IMR-90 (cell line): ENCODE results near the gene FNDC3B.

ENCODE experiments used
- BHLHE40 ChIP-seq: fragments of 150-350 bp; IDR thresholded peaks from 2 replicates; pipeline ENCODE4 v1.6.1; 2016; ENCODE audit warnings: mild to moderate bottlenecking, low read depth, low read length
- CEBPB ChIP-seq: IDR thresholded peaks from 2 replicates; pipeline ENCODE4 v1.6.1; 2012; ENCODE audit warnings: low read depth, low read length, improper control_type of control experiment
- CHD1 ChIP-seq: IDR thresholded peaks from 2 replicates; pipeline ENCODE4 v1.6.1; 2012; ENCODE audit warnings: low read depth, low read length, improper control_type of control experiment
- CTCF ChIP-seq: conservative IDR thresholded peaks from 2 replicates; pipeline ENCODE4 v1.5.1; 2012; ENCODE audit warnings: mild to moderate bottlenecking, low read depth, low read length, improper control_type of control experiment
- MAFK ChIP-seq: IDR thresholded peaks from 2 replicates; pipeline ENCODE4 v1.6.1; 2012; ENCODE audit warnings: low read depth, low read length, improper control_type of control experiment
- MAZ ChIP-seq: IDR thresholded peaks from 2 replicates; pipeline ENCODE4 v1.6.1; 2012; ENCODE audit warnings: low read depth, mild to moderate bottlenecking, low read length, improper control_type of control experiment, moderate library complexity, borderline replicate concordance
- MXI1 ChIP-seq: IDR thresholded peaks from 2 replicates; pipeline ENCODE4 v1.6.1; 2012; ENCODE audit warnings: low read depth, mild to moderate bottlenecking, low read length, moderate library complexity, borderline replicate concordance
- POLR2A ChIP-seq: IDR thresholded peaks from 2 replicates; pipeline ENCODE4 v1.6.1; 2012; ENCODE audit warnings: mild to moderate bottlenecking, low read depth, low read length
- RCOR1 ChIP-seq: IDR thresholded peaks from 2 replicates; pipeline ENCODE4 v1.6.1; 2012; ENCODE audit warnings: mild to moderate bottlenecking, low read length, improper control_type of control experiment; ENCODE audit not compliant: insufficient replicate concordance
- RFX5 ChIP-seq: IDR thresholded peaks from 2 replicates; pipeline ENCODE4 v1.8.0; 2012; ENCODE audit warnings: low read depth, mild to moderate bottlenecking, low read length, moderate library complexity
- TF ChIP-seq, protein P1 (sequence below): fragments of 150-350 bp; IDR thresholded peaks from 2 replicates; pipeline ENCODE4 v1.6.1; 2017; ENCODE audit warnings: mild to moderate bottlenecking, antibody characterized with exemption, low read length, low read depth
- TF ChIP-seq, protein P2 (sequence below): fragments of 150-350 bp; IDR thresholded peaks from 2 replicates; pipeline ENCODE4 v1.6.1; 2016; ENCODE audit warnings: low read depth, mild to moderate bottlenecking, low read length, moderate library complexity, borderline replicate concordance

DNA sequence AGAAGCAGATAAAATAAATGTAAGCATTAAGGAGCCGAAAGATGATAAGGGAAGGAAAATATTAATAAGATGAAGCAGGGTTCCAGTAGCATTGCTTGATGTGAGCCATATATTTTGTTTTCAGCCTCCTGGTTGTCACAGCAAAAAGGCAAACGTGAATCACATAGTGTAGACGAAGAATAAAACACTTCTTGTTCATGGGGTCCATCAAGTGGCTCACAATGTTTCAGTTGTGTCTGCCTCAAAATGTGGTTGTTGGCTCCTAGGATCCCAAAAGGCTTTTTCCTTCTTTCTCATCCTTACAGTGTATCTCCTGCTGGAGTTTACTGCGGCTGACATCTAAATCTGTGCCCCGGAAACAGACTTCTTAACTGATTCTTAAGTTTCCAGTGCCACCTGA is 213.8 kb downstream of the FNDC3B start:
- TF ChIP-seq CEBPB (no peak), CTCF (no peak), MAZ (no peak), POLR2A (no peak), MAFK (no peak), CHD1 (no peak), RFX5 (no peak), MXI1 (no peak), BHLHE40 (no peak), RCOR1 (no peak)
- TF ChIP-seq, protein P1, sequence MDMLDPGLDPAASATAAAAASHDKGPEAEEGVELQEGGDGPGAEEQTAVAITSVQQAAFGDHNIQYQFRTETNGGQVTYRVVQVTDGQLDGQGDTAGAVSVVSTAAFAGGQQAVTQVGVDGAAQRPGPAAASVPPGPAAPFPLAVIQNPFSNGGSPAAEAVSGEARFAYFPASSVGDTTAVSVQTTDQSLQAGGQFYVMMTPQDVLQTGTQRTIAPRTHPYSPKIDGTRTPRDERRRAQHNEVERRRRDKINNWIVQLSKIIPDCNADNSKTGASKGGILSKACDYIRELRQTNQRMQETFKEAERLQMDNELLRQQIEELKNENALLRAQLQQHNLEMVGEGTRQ = no peak
- TF ChIP-seq, protein P2, sequence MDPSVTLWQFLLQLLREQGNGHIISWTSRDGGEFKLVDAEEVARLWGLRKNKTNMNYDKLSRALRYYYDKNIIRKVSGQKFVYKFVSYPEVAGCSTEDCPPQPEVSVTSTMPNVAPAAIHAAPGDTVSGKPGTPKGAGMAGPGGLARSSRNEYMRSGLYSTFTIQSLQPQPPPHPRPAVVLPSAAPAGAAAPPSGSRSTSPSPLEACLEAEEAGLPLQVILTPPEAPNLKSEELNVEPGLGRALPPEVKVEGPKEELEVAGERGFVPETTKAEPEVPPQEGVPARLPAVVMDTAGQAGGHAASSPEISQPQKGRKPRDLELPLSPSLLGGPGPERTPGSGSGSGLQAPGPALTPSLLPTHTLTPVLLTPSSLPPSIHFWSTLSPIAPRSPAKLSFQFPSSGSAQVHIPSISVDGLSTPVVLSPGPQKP = no peak
